ENCODE data around the gene ICAM2. TPM values are rescaled to one million over a fixed set of nuclear protein-coding genes. Genes with fewer than 3 reads are reported as not detected.

Gene ICAM2
- total and polyA plus RNA-seq, 2 experiments from 2014 or later, result 0.97 to 1.3 TPM

- Histone ChIP-seq H3F3A (ENCODE audit: insufficient read depth) (no peaks in the 10 kb centered on the region), H2AFZ (no peak overlapping the region), H3K4me2 (ENCODE audit: unreplicated experiment) (no peak overlapping the region), H3K4me1 (ENCODE audit: insufficient read depth) (no peaks in the 10 kb centered on the region), H4K20me1 (ENCODE audit: insufficient read depth) (no peaks in the 10 kb centered on the region), H3K36me3 (ENCODE audit: low read depth) (no peaks in the 10 kb centered on the region), H3K4me3 (no peak overlapping the region), H3K9me3 (ENCODE audit: low read depth) (no peaks in the 10 kb centered on the region), H3K79me2 (ENCODE audit: insufficient read depth) (no peaks in the 10 kb centered on the region), H3K9me2 (ENCODE audit: insufficient read depth) (no peaks in the 10 kb centered on the region), H3K27me3 (replicated peaks; ENCODE audit: insufficient read depth) (no peaks in the 10 kb centered on the region), H3K9ac (no peak overlapping the region), H3K27ac (no peak overlapping the region)
- 58 to 59% methylated on average over 11 of the region's 11 CpGs for WGBS, 2 experiments (ENCODE audit: low coverage in 1 of 2, low lambda C conversion rate in 2 of 2, missing lambda C conversion rate in 2 of 2)
- no peak for TF ChIP-seq EZH2 (IDR thresholded peaks at IDR 0.05; ENCODE audit: insufficient read depth, poor library complexity, severe bottlenecking)
- TF ChIP-seq EZH2phosphoT487 (IDR thresholded peaks at IDR 0.05; ENCODE audit: insufficient read depth, low read depth), result no peak
- in situ Hi-C loops (cut with MboI), result no loop called here
- no peak for DNase-seq
Observed at GRCh38 chr17:63954402-63955063, 65.9 kb downstream of the ICAM2 start.

Other genes starting within 250 kb of the ICAM2 start
- gene CCDC47, start 247.0 kb downstream of the ICAM2 start, total RNA-seq (2014; rRNA removed; shearing (Covaris generic)), result 72.2 and 74.2 TPM in 2 replicates
- gene CCDC47, start 247.0 kb downstream of the ICAM2 start, polyA plus RNA-seq (2016; fragmentation: Nextera tagmentation; extraction: Ambion mirVana), result 60.5 and 61.6 TPM in 2 replicates
- gene DDX42, start 246.5 kb downstream of the ICAM2 start, total RNA-seq (2014; rRNA removed; shearing (Covaris generic)), result 49.6 and 52.6 TPM in 2 replicates
- gene DDX42, start 246.5 kb downstream of the ICAM2 start, polyA plus RNA-seq (2016; fragmentation: Nextera tagmentation; extraction: Ambion mirVana), result 33.9 and 37.2 TPM in 2 replicates
- gene PSMC5, start 193.2 kb downstream of the ICAM2 start, total RNA-seq (2014; rRNA removed; shearing (Covaris generic)), result 36.2 and 60.5 TPM in 2 replicates
- 178 and 180 TPM in 2 replicates for gene PSMC5, start 193.2 kb downstream of the ICAM2 start, polyA plus RNA-seq (2016; fragmentation: Nextera tagmentation; extraction: Ambion mirVana)
- 38.1 and 47.3 TPM in 2 replicates for gene FTSJ3, start 193.0 kb downstream of the ICAM2 start, total RNA-seq (2014; rRNA removed; shearing (Covaris generic))
- 27.6 and 29.2 TPM in 2 replicates for gene FTSJ3, start 193.0 kb downstream of the ICAM2 start, polyA plus RNA-seq (2016; fragmentation: Nextera tagmentation; extraction: Ambion mirVana)
- gene SMARCD2, start 177.9 kb downstream of the ICAM2 start, total RNA-seq (2014; rRNA removed; shearing (Covaris generic)), result 85.1 and 88.5 TPM in 2 replicates
- gene SMARCD2, start 177.9 kb downstream of the ICAM2 start, polyA plus RNA-seq (2016; fragmentation: Nextera tagmentation; extraction: Ambion mirVana), result 28.9 and 29.3 TPM in 2 replicates
- gene CSH2, start 147.0 kb downstream of the ICAM2 start, total RNA-seq (2014; rRNA removed; shearing (Covaris generic)), result not detected in 2 replicates
- gene CSH2, start 147.0 kb downstream of the ICAM2 start, polyA plus RNA-seq (2016; fragmentation: Nextera tagmentation; extraction: Ambion mirVana), result not detected in 2 replicates
- gene GH2, start 138.7 kb downstream of the ICAM2 start, total RNA-seq (2014; rRNA removed; shearing (Covaris generic)), result not detected in 2 replicates
- not detected in 2 replicates for gene GH2, start 138.7 kb downstream of the ICAM2 start, polyA plus RNA-seq (2016; fragmentation: Nextera tagmentation; extraction: Ambion mirVana)
- not detected in 2 replicates for gene CSH1, start 124.1 kb downstream of the ICAM2 start, total RNA-seq (2014; rRNA removed; shearing (Covaris generic))
- gene CSH1, start 124.1 kb downstream of the ICAM2 start, polyA plus RNA-seq (2016; fragmentation: Nextera tagmentation; extraction: Ambion mirVana), result not detected in 2 replicates
- gene CSHL1, start 109.4 kb downstream of the ICAM2 start, total RNA-seq (2014; rRNA removed; shearing (Covaris generic)), result not detected in 2 replicates
- not detected in 2 replicates for gene CSHL1, start 109.4 kb downstream of the ICAM2 start, polyA plus RNA-seq (2016; fragmentation: Nextera tagmentation; extraction: Ambion mirVana)
- not detected in 2 replicates for gene GH1, start 101.8 kb downstream of the ICAM2 start, total RNA-seq (2014; rRNA removed; shearing (Covaris generic))
- not detected in 2 replicates for gene GH1, start 101.8 kb downstream of the ICAM2 start, polyA plus RNA-seq (2016; fragmentation: Nextera tagmentation; extraction: Ambion mirVana)
- gene CD79B, start 88.3 kb downstream of the ICAM2 start, total RNA-seq (2014; rRNA removed; shearing (Covaris generic)), result not detected in 2 replicates
- not detected in 2 replicates for gene CD79B, start 88.3 kb downstream of the ICAM2 start, polyA plus RNA-seq (2016; fragmentation: Nextera tagmentation; extraction: Ambion mirVana)
- not detected in 2 replicates for gene SCN4A, start 47.7 kb downstream of the ICAM2 start, total RNA-seq (2014; rRNA removed; shearing (Covaris generic))
- not detected in 2 replicates for gene SCN4A, start 47.7 kb downstream of the ICAM2 start, polyA plus RNA-seq (2016; fragmentation: Nextera tagmentation; extraction: Ambion mirVana)
- gene PRR29, start 22.3 kb downstream of the ICAM2 start, total RNA-seq (2014; rRNA removed; shearing (Covaris generic)), result not detected in 2 replicates
- 0.47 TPM in 1 of 2 replicates, not detected in the other for gene PRR29, start 22.3 kb downstream of the ICAM2 start, polyA plus RNA-seq (2016; fragmentation: Nextera tagmentation; extraction: Ambion mirVana)
- 5.7 and 5.8 TPM in 2 replicates for gene ERN1, start 109.5 kb upstream of the ICAM2 start, total RNA-seq (2014; rRNA removed; shearing (Covaris generic))
- gene ERN1, start 109.5 kb upstream of the ICAM2 start, polyA plus RNA-seq (2016; fragmentation: Nextera tagmentation; extraction: Ambion mirVana), result 9.9 and 13.7 TPM in 2 replicates
- gene TEX2, start 242.6 kb upstream of the ICAM2 start, total RNA-seq (2014; rRNA removed; shearing (Covaris generic)), result 37.0 and 39.8 TPM in 2 replicates
- gene TEX2, start 242.6 kb upstream of the ICAM2 start, polyA plus RNA-seq (2016; fragmentation: Nextera tagmentation; extraction: Ambion mirVana), result 26.9 and 28.3 TPM in 2 replicates